HEK293T (cell line): Measurements from ENCODE around the gene NCF4.

Experiments
- CTCF ChIA-PET: fragments of 350-600 bp; formaldehyde crosslinking; extraction: SDS; loops from one replicate; lab custom pipeline; 2021; ENCODE audit warnings: antibody characterized with exemption, inconsistent platforms; lab: Yijun Ruan, JAX
- POLR2A ChIA-PET: fragments of 350-600 bp; formaldehyde crosslinking; extraction: SDS; loops from one replicate; lab custom pipeline; 2020; ENCODE audit warnings: antibody characterized with exemption, inconsistent platforms; lab: Yijun Ruan, JAX
- DNase-seq: peaks from one replicate; pipeline ENCODE4 v3.0.0; 2012; ENCODE audit warnings: mixed read lengths; ENCODE audit errors: extremely low spot score
- ARNT ChIP-seq: fragments of 450-650 bp; IDR thresholded peaks from 2 replicates; pipeline ENCODE4 v1.6.1; 2017; ENCODE audit warnings: mild to moderate bottlenecking
- BHLHE40 ChIP-seq: fragments of 450-650 bp; IDR thresholded peaks from 2 replicates; pipeline ENCODE4 v1.6.1; 2016; ENCODE audit warnings: mild to moderate bottlenecking, moderate library complexity, borderline replicate concordance
- CTBP1 ChIP-seq: fragments of 450-650 bp; IDR thresholded peaks from 2 replicates; pipeline ENCODE4 v1.6.1; 2016; ENCODE audit warnings: borderline replicate concordance
- ELF4 ChIP-seq: fragments of 450-650 bp; IDR thresholded peaks from 2 replicates; pipeline ENCODE4 v1.6.1; 2017; ENCODE audit warnings: antibody characterized with exemption
- FOXA1 ChIP-seq: fragments of 450-650 bp; IDR thresholded peaks from 2 replicates; pipeline ENCODE4 v1.6.1; 2016; ENCODE audit warnings: mild to moderate bottlenecking
- FOXK2 ChIP-seq: fragments of 450-650 bp; IDR thresholded peaks from 2 replicates; pipeline ENCODE4 v1.6.1; 2016; ENCODE audit warnings: mild to moderate bottlenecking
- FOXM1 ChIP-seq: fragments of 450-650 bp; IDR thresholded peaks from 2 replicates; pipeline ENCODE4 v1.6.1; 2017; ENCODE audit warnings: mild to moderate bottlenecking, borderline replicate concordance
- HDGF ChIP-seq: fragments of 450-650 bp; IDR thresholded peaks from 2 replicates; pipeline ENCODE4 v1.6.1; 2017; ENCODE audit warnings: antibody characterized with exemption, borderline replicate concordance
- L3MBTL2 ChIP-seq: fragments of 450-650 bp; conservative IDR thresholded peaks from 2 replicates; pipeline ENCODE4 v1.6.1; 2016; ENCODE audit warnings: mild to moderate bottlenecking
- LEF1 ChIP-seq: fragments of 450-650 bp; IDR thresholded peaks from 2 replicates; pipeline ENCODE4 v1.6.1; 2017; ENCODE audit warnings: mild to moderate bottlenecking, borderline replicate concordance
- NFRKB ChIP-seq: fragments of 450-650 bp; IDR thresholded peaks from 2 replicates; pipeline ENCODE4 v1.6.1; 2016; ENCODE audit warnings: mild to moderate bottlenecking, moderate library complexity
- SP1 ChIP-seq: fragments of 450-650 bp; IDR thresholded peaks from 2 replicates; pipeline ENCODE4 v1.6.1; 2017
- SUZ12 ChIP-seq: fragments of 450-650 bp; IDR thresholded peaks from 2 replicates; pipeline ENCODE4 v1.6.1; 2016; ENCODE audit warnings: mild to moderate bottlenecking
- TARDBP ChIP-seq: fragments of 450-650 bp; IDR thresholded peaks from 2 replicates; pipeline ENCODE4 v1.6.1; 2016
- ZNF384 ChIP-seq: fragments of 450-650 bp; IDR thresholded peaks from 2 replicates; pipeline ENCODE4 v1.6.1; 2016
- TF ChIP-seq, protein P1 (sequence below): fragments of 450-650 bp; IDR thresholded peaks from 2 replicates; pipeline ENCODE4 v1.6.1; 2016

The NCF4 gene

DNA sequence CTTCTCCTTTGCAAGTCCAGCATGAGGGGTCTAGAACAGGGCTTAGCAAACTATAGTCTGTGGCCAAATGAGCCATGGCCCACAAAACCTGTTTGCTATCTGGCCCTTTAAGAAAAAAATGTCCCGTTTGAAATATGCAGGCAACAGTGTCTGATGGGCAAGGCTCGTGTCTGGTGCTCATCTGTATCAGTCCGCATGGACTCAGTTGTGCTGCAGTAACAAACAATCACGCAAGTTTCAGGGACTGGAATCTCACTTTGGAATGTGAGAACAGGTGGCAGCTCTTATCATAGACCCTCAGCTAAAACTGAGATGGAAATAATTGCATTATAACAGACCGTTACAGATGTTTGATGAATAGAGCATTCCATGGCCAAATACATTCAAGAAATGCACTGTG lies 24.9 kb upstream of the NCF4 start:
- TF ChIP-seq FOXK2 (no peak), LEF1 (no peak), CTBP1 (no peak), HDGF (no peak), BHLHE40 (no peak)
- DNase-seq = no peak
- POLR2A ChIA-PET = no interaction called here
- CTCF ChIA-PET = interaction anchor here (0.6 kb wide), 2 partner anchors 30 to 134 kb away, joined by 3 read pairs; no protein-coding TSS in a partner anchor

DNA sequence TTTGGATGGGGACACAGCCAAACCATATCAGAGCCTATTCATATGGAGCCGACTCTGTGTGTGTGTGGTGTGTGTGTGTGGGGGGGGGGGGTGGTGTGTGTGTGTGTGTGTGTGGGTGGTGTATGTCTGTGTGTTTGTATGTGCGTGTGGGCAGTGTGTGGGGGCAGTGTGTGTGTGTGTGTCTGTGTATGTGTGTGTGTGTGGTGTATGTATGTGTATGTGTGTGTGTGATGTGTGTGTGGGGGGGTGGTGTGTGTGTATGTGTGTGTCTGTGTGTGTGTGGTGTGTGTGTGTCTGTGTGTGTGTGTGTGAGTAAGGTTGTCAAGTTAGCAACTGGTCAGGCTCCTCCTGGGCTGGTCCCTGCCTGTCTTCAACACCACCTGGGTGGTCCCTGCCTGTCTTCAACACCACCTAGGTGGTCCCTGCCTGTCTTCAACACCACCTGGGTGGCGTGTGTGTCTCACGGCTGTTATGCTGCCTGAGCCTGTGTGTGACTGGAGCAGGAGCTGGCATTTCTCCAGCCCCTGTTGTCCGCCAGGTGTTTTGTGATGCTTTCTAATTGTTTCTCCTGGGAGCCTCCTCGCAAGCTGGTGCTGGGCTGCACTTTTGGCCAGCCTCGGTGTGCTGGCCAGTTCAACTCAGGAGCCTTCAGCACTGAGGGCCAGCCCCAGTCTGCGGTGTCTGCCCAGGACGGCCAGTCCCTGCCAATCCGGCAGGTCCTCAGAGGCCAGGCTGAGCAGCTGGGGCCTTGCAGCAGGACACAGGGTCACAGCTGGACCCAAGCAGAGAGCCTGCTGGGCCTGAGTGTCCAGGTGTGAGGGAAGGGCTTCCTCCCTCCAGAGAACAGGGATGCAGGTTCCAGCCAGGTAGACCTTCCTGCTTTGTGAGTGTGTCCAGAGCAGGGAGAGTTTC lies 22.4 kb upstream of the NCF4 start:
- POLR2A ChIA-PET = no interaction called here
- CTCF ChIA-PET = no interaction called here
- DNase-seq = no peak
- TF ChIP-seq SUZ12 = no peak
- TF ChIP-seq HDGF = no peak
- no peak for TF ChIP-seq FOXA1
- TF ChIP-seq ELF4 = no peak
- TF ChIP-seq FOXK2 = no peak
- no peak for TF ChIP-seq L3MBTL2
- no peak for TF ChIP-seq ARNT
- no peak for TF ChIP-seq FOXM1
- no peak for TF ChIP-seq SP1
- no peak for TF ChIP-seq CTBP1
- TF ChIP-seq, protein P1, sequence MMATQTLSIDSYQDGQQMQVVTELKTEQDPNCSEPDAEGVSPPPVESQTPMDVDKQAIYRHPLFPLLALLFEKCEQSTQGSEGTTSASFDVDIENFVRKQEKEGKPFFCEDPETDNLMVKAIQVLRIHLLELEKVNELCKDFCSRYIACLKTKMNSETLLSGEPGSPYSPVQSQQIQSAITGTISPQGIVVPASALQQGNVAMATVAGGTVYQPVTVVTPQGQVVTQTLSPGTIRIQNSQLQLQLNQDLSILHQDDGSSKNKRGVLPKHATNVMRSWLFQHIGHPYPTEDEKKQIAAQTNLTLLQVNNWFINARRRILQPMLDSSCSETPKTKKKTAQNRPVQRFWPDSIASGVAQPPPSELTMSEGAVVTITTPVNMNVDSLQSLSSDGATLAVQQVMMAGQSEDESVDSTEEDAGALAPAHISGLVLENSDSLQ = no peak
- TF ChIP-seq TARDBP = no peak
- no peak for TF ChIP-seq LEF1
- no peak for TF ChIP-seq BHLHE40
- TF ChIP-seq NFRKB = no peak
- no peak for TF ChIP-seq ZNF384

DNA sequence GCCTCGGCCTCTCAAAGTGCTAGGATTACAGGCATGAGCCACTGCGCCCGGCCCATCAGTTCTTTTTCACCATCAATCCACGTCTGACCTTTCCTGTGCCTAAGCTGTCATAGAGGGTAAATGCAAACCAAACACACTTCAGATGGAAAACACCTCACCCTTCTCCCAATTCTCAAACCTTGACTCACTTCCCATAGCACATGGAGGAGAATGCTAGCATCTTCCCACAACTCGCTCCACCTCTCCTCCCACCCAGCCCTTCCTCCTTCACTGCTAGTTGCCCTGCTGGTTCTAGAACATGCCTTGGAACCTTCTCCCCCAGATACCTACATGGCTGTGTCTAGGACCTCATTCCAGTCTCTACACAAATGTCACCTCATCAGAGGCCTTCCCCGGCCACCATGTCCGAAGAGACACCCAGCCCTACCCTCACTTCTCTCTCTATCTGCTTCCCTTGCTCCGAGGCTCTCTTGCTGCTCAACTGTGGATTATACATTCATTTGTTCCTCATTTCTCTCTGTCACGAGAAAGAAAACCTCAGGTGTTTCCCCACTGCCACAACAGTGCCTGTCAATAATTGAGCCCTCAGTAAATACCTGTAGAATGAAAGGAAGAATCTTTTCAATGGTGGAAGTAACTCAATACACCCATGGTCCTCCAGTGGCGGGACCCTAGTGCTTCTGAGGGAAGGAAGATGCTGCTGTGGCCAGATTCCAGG lies 21.3 kb upstream of the NCF4 start:
- no peak for DNase-seq
- ChIA-PET CTCF (interaction anchor here (0.6 kb wide), 1 partner anchor 12 kb away, joined by 3 read pairs; no protein-coding TSS in a partner anchor), POLR2A (no interaction called here)
- TF ChIP-seq CTBP1 (no peak), SP1 (no peak), TARDBP (no peak), NFRKB (no peak), FOXK2 (no peak), SUZ12 (no peak), ZNF384 (no peak), LEF1 (no peak), L3MBTL2 (no peak)

DNA sequence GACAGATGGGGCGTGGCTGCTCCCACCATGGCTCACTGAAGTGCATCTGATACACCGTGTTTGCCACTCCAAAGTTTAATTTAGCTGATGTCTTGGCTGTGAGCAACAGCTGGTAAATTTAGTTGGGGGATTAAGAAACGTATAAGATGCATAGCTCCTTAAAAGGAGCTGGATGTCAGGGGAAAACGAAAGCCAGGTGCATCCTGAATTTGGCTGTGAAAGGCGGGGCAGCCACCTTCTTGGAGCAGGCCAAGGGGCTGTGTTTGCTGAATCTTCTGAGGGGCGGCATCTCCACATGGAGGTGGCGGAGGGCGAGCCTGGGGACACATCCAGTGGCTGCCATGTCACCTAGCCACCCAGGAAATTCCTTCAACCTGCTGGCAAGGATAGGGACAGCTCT lies 20.7 kb upstream of the NCF4 start:
- DNase-seq = no peak
- POLR2A ChIA-PET = no interaction called here
- TF ChIP-seq L3MBTL2 (no peak), ELF4 (no peak)
- CTCF ChIA-PET = interaction anchor here (0.6 to 2.5 kb wide), 2 partner anchors 13 to 16 kb away, joined by 3 to 9 read pairs; no protein-coding TSS in a partner anchor

DNA sequence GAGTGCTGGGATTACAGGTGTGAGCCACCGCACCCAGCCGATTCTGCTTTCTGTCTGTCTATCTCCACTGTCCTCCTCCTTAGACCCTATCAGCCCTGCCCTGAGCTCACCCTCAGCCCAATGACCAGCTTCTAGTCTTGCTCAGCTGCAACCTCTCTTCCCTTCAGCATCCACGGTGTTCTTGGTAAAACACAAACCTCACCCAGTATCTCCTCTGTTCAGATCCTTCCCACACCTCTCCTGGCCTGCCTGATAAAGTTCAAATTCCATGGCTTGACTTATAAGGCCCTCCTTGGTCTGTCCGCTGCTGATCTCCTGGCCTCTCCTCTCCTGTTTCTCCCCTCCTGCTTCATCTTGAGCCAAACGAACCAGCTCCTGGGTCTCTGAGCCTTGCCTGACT lies 14.5 kb upstream of the NCF4 start:
- ChIA-PET POLR2A (no interaction called here), CTCF (interaction anchor here (0.8 kb wide), 1 partner anchor 11 kb away, joined by 3 read pairs; no protein-coding TSS in a partner anchor)
- TF ChIP-seq ZNF384 = no peak
- no peak for TF ChIP-seq FOXM1
- TF ChIP-seq ELF4 = no peak
- TF ChIP-seq BHLHE40 = no peak
- no peak for TF ChIP-seq SUZ12
- no peak for TF ChIP-seq FOXK2
- TF ChIP-seq TARDBP = no peak
- TF ChIP-seq L3MBTL2 = no peak
- no peak for TF ChIP-seq HDGF
- TF ChIP-seq NFRKB = no peak
- no peak for TF ChIP-seq ARNT
- no peak for TF ChIP-seq SP1
- TF ChIP-seq, protein P1 = no peak
- no peak for TF ChIP-seq LEF1
- no peak for DNase-seq

DNA sequence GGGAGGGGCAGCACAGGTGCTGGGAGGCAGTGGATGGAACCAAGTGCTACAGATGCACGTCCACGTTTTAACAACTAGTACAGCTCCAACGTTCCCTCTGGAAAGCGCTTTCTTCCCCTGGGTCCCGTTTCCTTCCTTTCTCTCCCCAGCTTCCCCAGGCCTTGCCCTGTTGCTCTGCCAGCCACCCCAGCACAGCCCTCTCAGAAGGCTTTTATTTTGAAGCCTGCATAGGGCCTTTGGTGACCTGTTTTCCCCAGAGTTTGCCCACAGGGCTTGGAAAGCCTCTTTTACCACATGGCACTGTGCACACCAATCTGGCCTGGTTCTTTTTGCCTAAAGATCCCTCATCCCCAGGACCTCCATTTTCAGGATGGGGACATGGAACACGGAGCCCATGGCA lies 13.9 kb upstream of the NCF4 start:
- POLR2A ChIA-PET = no interaction called here
- CTCF ChIA-PET = no interaction called here
- TF ChIP-seq, protein P1 = no peak
- TF ChIP-seq SP1 = no peak
- no peak for TF ChIP-seq ARNT
- no peak for TF ChIP-seq ELF4
- TF ChIP-seq BHLHE40 = no peak
- no peak for TF ChIP-seq TARDBP
- TF ChIP-seq ZNF384 = no peak
- TF ChIP-seq CTBP1 = no peak
- TF ChIP-seq NFRKB = no peak
- no peak for TF ChIP-seq SUZ12
- no peak for TF ChIP-seq FOXK2
- no peak for TF ChIP-seq FOXA1
- no peak for TF ChIP-seq L3MBTL2
- TF ChIP-seq HDGF = no peak
- TF ChIP-seq FOXM1 = no peak
- no peak for TF ChIP-seq LEF1
- DNase-seq = no peak
